ENCODE results near the gene CTNNA3.
"Not testable (repeated sequence)": the region's sequence is repeated elsewhere in the genome, so short reads cannot be mapped to it uniquely, and the experiment has no call there.

CTNNA3 gene

GRCh38 chr10:67492317-67493019 lies 203.5 kb downstream of the CTNNA3 start:
- DNase-seq = no peak

- no peak for DNase-seq
Observed at GRCh38 chr10:67487906-67488619, 207.9 kb downstream of the CTNNA3 start.

GRCh38 chr10:67487199-67487598 lies 208.8 kb downstream of the CTNNA3 start:
- no peak for DNase-seq

GRCh38 chr10:67477868-67478267 lies 218.1 kb downstream of the CTNNA3 start:
- DNase-seq = no peak

- no peak for DNase-seq
Observed at GRCh38 chr10:67476201-67476600, 219.8 kb downstream of the CTNNA3 start.

GRCh38 chr10:67473850-67474633 lies 222.0 kb downstream of the CTNNA3 start:
- DNase-seq = no peak

- no peak for DNase-seq
Observed at GRCh38 chr10:67471022-67471421, 225.0 kb downstream of the CTNNA3 start.

- no peak for DNase-seq
Observed at GRCh38 chr10:67464278-67464677, 231.7 kb downstream of the CTNNA3 start.

- no peak for DNase-seq
Observed at GRCh38 chr10:67452892-67453291, 243.1 kb downstream of the CTNNA3 start.

- no peak for DNase-seq
Observed at GRCh38 chr10:67438605-67439304, 257.2 kb downstream of the CTNNA3 start.

- DNase-seq = no peak
Observed at GRCh38 chr10:67433276-67433675, 262.7 kb downstream of the CTNNA3 start.

GRCh38 chr10:67402620-67403019 lies 293.4 kb downstream of the CTNNA3 start:
- DNase-seq = no peak

GRCh38 chr10:67401711-67402110 lies 294.3 kb downstream of the CTNNA3 start:
- DNase-seq = no peak

GRCh38 chr10:67386841-67387533 lies 309.0 kb downstream of the CTNNA3 start:
- not testable (repeated sequence) for DNase-seq

- no peak for DNase-seq
Observed at GRCh38 chr10:67386260-67386659, 309.7 kb downstream of the CTNNA3 start.

- no peak for DNase-seq
Observed at GRCh38 chr10:67385566-67385965, 310.4 kb downstream of the CTNNA3 start.

GRCh38 chr10:67385089-67385488 lies 310.9 kb downstream of the CTNNA3 start:
- no peak for DNase-seq

GRCh38 chr10:67331121-67331910 lies 364.7 kb downstream of the CTNNA3 start:
- DNase-seq = no peak

GRCh38 chr10:67327626-67328535 lies 368.1 kb downstream of the CTNNA3 start:
- DNase-seq = no peak

GRCh38 chr10:67319976-67320375 lies 376.0 kb downstream of the CTNNA3 start:
- no peak for DNase-seq

All from CD4-positive, alpha-beta T cell treated with Interleukin-1 beta for 1 hour (primary cell).